SH-SY5Y (cell line): ENCODE results near the gene TMEM45A.

ENCODE experiments used
- GATA2 ChIP-seq: IDR thresholded peaks from 2 replicates; pipeline ENCODE4 v1.6.1; 2011; ENCODE audit warnings: mild to moderate bottlenecking, low read depth, low read length
- GATA3 ChIP-seq: IDR thresholded peaks from 2 replicates; pipeline ENCODE4 v1.6.1; 2011; ENCODE audit warnings: low read depth, mild to moderate bottlenecking, low read length, moderate library complexity

DNA sequence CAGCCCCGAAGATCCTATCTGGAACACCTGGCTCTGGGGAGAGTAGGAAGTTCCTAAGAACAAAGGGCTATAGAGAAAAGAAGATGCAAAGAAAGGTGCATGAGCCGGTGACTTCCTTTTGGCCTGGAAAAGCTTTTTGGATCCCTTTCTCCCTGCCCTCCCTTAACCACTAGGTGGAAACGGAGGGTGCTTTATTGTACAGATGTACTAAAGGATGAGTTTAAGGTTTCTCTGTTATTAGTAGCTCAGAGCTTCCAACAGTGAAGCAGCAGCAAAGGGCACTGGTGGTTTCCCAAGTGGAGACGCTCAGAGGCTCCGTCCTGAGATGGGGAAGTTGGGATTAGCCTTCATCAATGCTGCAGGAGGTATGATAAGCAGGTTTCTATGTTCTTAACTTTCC is 111.0 kb downstream of the TMEM45A start:
- no peak for TF ChIP-seq GATA2
- TF ChIP-seq GATA3, result no peak
